SK-N-SH (cell line): ENCODE measurements around the gene YAF2. TPM values are rescaled to one million over a fixed set of nuclear protein-coding genes. Genes with fewer than 3 reads are reported as not detected.

Experiments used
- CTCF ChIA-PET: fragments of 300-600, 350-600 bp; formaldehyde crosslinking; extraction: SDS; loops from one replicate; lab custom pipeline; 2021; lab: Yijun Ruan, JAX
- POLR2A ChIA-PET: fragments of 350-600 bp; sonication (Branson Sonifier 250); formaldehyde crosslinking; extraction: SDS; loops from one replicate; lab custom pipeline; 2020; ENCODE audit warnings: antibody characterized with exemption, inconsistent platforms; lab: Yijun Ruan, JAX
- DNase-seq: peaks from one replicate; pipeline ENCODE4 v3.0.0; 2012
- H2AFZ ChIP-seq: fragments of 200-600 bp; sonication (generic); 2 replicates; pipeline ENCODE4 v1.8.1; 2016; ENCODE audit warnings: antibody characterized with exemption, mild to moderate bottlenecking, low read depth
- H3F3A ChIP-seq: fragments of 200-600 bp; sonication (generic); replicated peaks from 2 replicates; pipeline ENCODE3; 2016; ENCODE audit warnings: antibody characterized with exemption, mild to moderate bottlenecking; ENCODE audit not compliant: insufficient read depth
- H3K27ac ChIP-seq, 2 experiments: fragments of 200-500 bp in 1 of 2; fragments of 200-600 bp in 1 of 2; sonication (Bioruptor generic) in 1 of 2; sonication (generic), shearing (Covaris generic) in 1 of 2; 2 replicates each; pipeline versions ENCODE4 v1.5.1 to v1.6.1; 2014 to 2016; ENCODE audit warnings: low read depth in 2 of 2, inconsistent platforms in 1 of 2, low read length in 1 of 2, mild to moderate bottlenecking in 1 of 2, mixed read lengths in 1 of 2
- H3K27me3 ChIP-seq: fragments of 200-600 bp; sonication (generic), shearing (Covaris generic); 2 replicates; pipeline ENCODE4 v1.6.1; 2016; ENCODE audit warnings: mixed run types; ENCODE audit not compliant: insufficient read depth
- H3K36me3 ChIP-seq, 2 experiments: fragments of 200-500 bp in 1 of 2; fragments of 200-600 bp in 1 of 2; sonication (Bioruptor generic) in 1 of 2; sonication (generic) in 1 of 2; replicated peaks in 1 of 2; 2 replicates each; pipeline versions ENCODE3 to v1.5.1; 2014 to 2016; ENCODE audit warnings: low read length in 1 of 2, mild to moderate bottlenecking in 1 of 2; ENCODE audit not compliant: insufficient read depth in 2 of 2, control insufficient read depth in 1 of 2
- H3K4me1 ChIP-seq, 2 experiments: fragments of 200-500 bp in 1 of 2; fragments of 200-600 bp in 1 of 2; sonication (Bioruptor generic) in 1 of 2; sonication (generic), shearing (Covaris generic) in 1 of 2; 2 replicates each; pipeline versions ENCODE4 v1.5.1 to v1.6.1; 2014 to 2016; ENCODE audit warnings: low read depth in 1 of 2, low read length in 1 of 2, mixed run types in 1 of 2; ENCODE audit not compliant: insufficient read depth in 2 of 2, control insufficient read depth in 1 of 2
- H3K4me2 ChIP-seq: fragments of 200-600 bp; sonication (generic), shearing (Covaris generic); 2 replicates; pipeline ENCODE4 v1.6.1; 2017; ENCODE audit warnings: mixed run types
- H3K4me3 ChIP-seq, 2 experiments: fragments of 200-500 bp in 1 of 2; fragments of 200-600 bp in 1 of 2; sonication (Bioruptor generic) in 1 of 2; sonication (generic), shearing (Covaris generic) in 1 of 2; 2 replicates each; pipeline versions ENCODE4 v1.5.1 to v1.8.1; 2014 to 2016; ENCODE audit warnings: low read depth in 2 of 2, inconsistent platforms in 1 of 2, low read length in 1 of 2, mild to moderate bottlenecking in 1 of 2, mixed read lengths in 1 of 2, moderate library complexity in 1 of 2
- H3K79me2 ChIP-seq: fragments of 200-600 bp; sonication (generic); 2 replicates; pipeline ENCODE4 v1.8.1; 2017; ENCODE audit warnings: mild to moderate bottlenecking; ENCODE audit not compliant: insufficient read depth
- H3K9ac ChIP-seq: fragments of 200-600 bp; sonication (generic); 2 replicates; pipeline ENCODE4 v1.6.1; 2017; ENCODE audit warnings: mixed run types
- H3K9me2 ChIP-seq: fragments of 200-600 bp; sonication (generic); 2 replicates; pipeline ENCODE4 v1.6.1; 2017; ENCODE audit warnings: mixed run types
- H3K9me3 ChIP-seq: fragments of 200-600 bp; sonication (generic); 2 replicates; pipeline ENCODE4 v1.6.1; 2017; ENCODE audit warnings: mixed run types, mild to moderate bottlenecking, moderate library complexity
- H4K20me1 ChIP-seq: fragments of 200-600 bp; sonication (generic); 2 replicates; pipeline ENCODE4 v1.6.1; 2017; ENCODE audit warnings: mild to moderate bottlenecking, mixed run types; ENCODE audit not compliant: insufficient read depth
- CHD2 ChIP-seq: fragments of 150-350 bp; IDR thresholded peaks from 2 replicates; pipeline ENCODE4 v1.6.1; 2018; ENCODE audit warnings: low read length; ENCODE audit not compliant: partially characterized antibody
- EP300 ChIP-seq, 2 experiments: IDR thresholded peaks; 2 replicates each; pipeline versions ENCODE4 v1.4.0 to v1.6.1; 2012; ENCODE audit warnings: borderline replicate concordance in 1 of 2, low read depth in 1 of 2, low read length in 1 of 2
- FOSL2 ChIP-seq: IDR thresholded peaks from 2 replicates; pipeline ENCODE4 v1.4.0; 2012; ENCODE audit warnings: low read depth, mild to moderate bottlenecking, moderate library complexity, borderline replicate concordance
- FOXJ3 ChIP-seq: sonication (generic); formaldehyde crosslinking; IDR thresholded peaks from 2 replicates; pipeline ENCODE4 v1.5.1; 2020; ENCODE audit warnings: mild to moderate bottlenecking, missing genetic modification reagents
- GABPA ChIP-seq: IDR thresholded peaks from 2 replicates; pipeline ENCODE4 v1.4.0; 2012; ENCODE audit warnings: low read depth, mild to moderate bottlenecking
- JUND ChIP-seq: IDR thresholded peaks from 2 replicates; pipeline ENCODE4 v1.4.0; 2012
- MEF2A ChIP-seq: IDR thresholded peaks from 2 replicates; pipeline ENCODE4 v1.4.0; 2012; ENCODE audit warnings: low read depth, borderline replicate concordance
- NFIC ChIP-seq: IDR thresholded peaks from 2 replicates; pipeline ENCODE4 v1.4.0; 2012; ENCODE audit warnings: borderline replicate concordance
- RAD21 ChIP-seq: IDR thresholded peaks from 2 replicates; pipeline ENCODE4 v1.6.1; 2012; ENCODE audit warnings: mild to moderate bottlenecking, low read length
- RCOR1 ChIP-seq: fragments of 150-350 bp; IDR thresholded peaks from 2 replicates; pipeline ENCODE4 v1.6.1; 2017; ENCODE audit warnings: antibody characterized with exemption, low read length
- RFX5 ChIP-seq: IDR thresholded peaks from 2 replicates; pipeline ENCODE4 v1.6.1; 2012; ENCODE audit warnings: mild to moderate bottlenecking, improper control_type of control experiment, low read length
- RXRA ChIP-seq: IDR thresholded peaks from 2 replicates; pipeline ENCODE4 v1.4.0; 2012; ENCODE audit warnings: low read depth, mild to moderate bottlenecking, borderline replicate concordance
- SIN3A ChIP-seq: IDR thresholded peaks from 2 replicates; pipeline ENCODE4 v1.6.1; 2012; ENCODE audit warnings: low read depth, mild to moderate bottlenecking, low read length, moderate library complexity, borderline replicate concordance
- SMC3 ChIP-seq: IDR thresholded peaks from 2 replicates; pipeline ENCODE4 v1.6.1; 2012; ENCODE audit warnings: low read depth, low read length, improper control_type of control experiment
- TEAD4 ChIP-seq: IDR thresholded peaks from 2 replicates; pipeline ENCODE4 v1.4.0; 2012; ENCODE audit warnings: mild to moderate bottlenecking, borderline replicate concordance; ENCODE audit not compliant: insufficient read depth
- YY1 ChIP-seq: IDR thresholded peaks from 2 replicates; pipeline ENCODE4 v1.4.0; 2012; ENCODE audit warnings: low read depth, mild to moderate bottlenecking
- WGBS: methylation state at CpG from one replicate; pipeline ENCODE4 v1.1.6; 2017; ENCODE audit warnings: low lambda C conversion rate; 5-methylcytosine and 5-hydroxymethylcytosine counted together
- polyA plus RNA-seq, 3 experiments: library from polyadenylated mRNA; depleted of rRNA; stranded (reverse); fragments of >200 nt; gene quantifications; 2 replicates each; pipeline ENCODE4 v1.2.3, GENCODE V29; 2012
- TF ChIP-seq, protein P1 (sequence below): IDR thresholded peaks from 2 replicates; pipeline ENCODE4 v1.6.1; 2012; ENCODE audit warnings: mild to moderate bottlenecking, low read depth, low read length, moderate library complexity
- TF ChIP-seq, protein P2 (sequence below): fragments of 200-600 bp; sonication (generic); IDR thresholded peaks from 2 replicates; pipeline ENCODE4 v1.6.1; 2017; ENCODE audit warnings: antibody characterized with exemption, mild to moderate bottlenecking, moderate library complexity
- TF ChIP-seq, protein P3 (sequence below): fragments of 150-350 bp; IDR thresholded peaks from 2 replicates; pipeline ENCODE4 v1.6.1; 2016; ENCODE audit warnings: mild to moderate bottlenecking, low read depth, low read length
- TF ChIP-seq, protein P4 (sequence below): IDR thresholded peaks from 2 replicates; pipeline ENCODE4 v1.4.0; 2012; ENCODE audit warnings: low read depth, borderline replicate concordance

Gene YAF2
- polyA plus RNA-seq, 1 of the 3 experiments (the other 2 are of a cell fraction): 5.3 TPM

DNA sequence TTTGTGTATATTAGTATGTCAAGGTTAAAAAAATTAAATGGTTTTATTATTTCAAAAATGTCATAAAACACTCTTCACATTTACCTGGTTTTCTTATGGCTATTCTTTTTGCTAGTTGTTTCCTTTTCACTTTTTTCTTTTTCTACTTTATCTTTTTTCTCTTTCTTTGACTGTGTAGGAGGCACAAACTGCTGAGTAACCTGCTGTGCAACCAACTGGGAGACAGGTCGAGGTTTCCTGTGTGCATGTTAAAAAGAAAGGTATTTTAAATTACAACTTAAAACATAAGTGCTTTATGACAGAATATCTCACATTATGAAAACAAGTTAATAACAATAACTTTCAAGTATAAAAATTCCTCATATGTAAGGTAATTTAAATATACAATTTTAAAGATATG is 76.5 kb downstream of the YAF2 start (continued):
- no peak for TF ChIP-seq MEF2A

DNA sequence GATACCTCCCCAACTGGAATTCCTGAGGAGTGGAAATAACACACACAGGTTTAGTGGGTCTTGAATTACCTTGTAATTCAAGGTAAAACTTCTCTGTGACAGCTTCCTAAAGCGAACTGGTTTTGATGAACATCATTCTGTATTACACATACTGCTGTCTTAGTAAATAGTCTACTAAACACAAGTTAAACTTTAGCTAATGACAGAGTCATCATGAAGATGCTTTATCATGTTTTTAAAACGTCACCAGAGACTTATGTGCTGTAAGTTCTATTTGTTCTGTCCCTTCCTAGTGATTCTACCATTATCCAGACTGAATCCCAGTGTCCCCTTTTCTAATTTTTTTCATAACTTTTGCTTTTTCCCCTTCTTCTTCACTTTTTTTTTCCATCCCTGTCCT is 81.8 kb downstream of the YAF2 start:
- ChIA-PET CTCF (no interaction called here), POLR2A (no interaction called here)
- Histone ChIP-seq H3K27ac (no peak overlapping the region), H2AFZ (no peak overlapping the region), H3K4me2 (no peak overlapping the region), H4K20me1 (no peaks in the 10 kb centered on the region), H3K9me3 (no peaks in the 10 kb centered on the region), H3K36me3 (peaks cover 28 to 33% of the 10 kb centered on the region in 2 experiments), H3K27me3 (no peaks in the 10 kb centered on the region), H3K4me1 (no peaks in the 10 kb centered on the region), H3F3A (peaks cover 4% of the 10 kb centered on the region), H3K9ac (no peak overlapping the region), H3K79me2 (no peaks in the 10 kb centered on the region), H3K4me3 (no peak overlapping the region), H3K9me2 (no peaks in the 10 kb centered on the region)
- TF ChIP-seq TEAD4 (no peak), EP300 (IDR thresholded peaks at IDR 0.05; ENCODE audit: borderline replicate concordance in 1 of 2, low read depth in 1 of 2, low read length in 1 of 2) (no peak), NFIC (no peak), RAD21 (no peak), FOXJ3 (CRISPR knock-in tag) (no peak), JUND (no peak), RFX5 (no peak), SMC3 (no peak), MEF2A (no peak), SIN3A (no peak), FOSL2 (no peak), CHD2 (no peak), RCOR1 (no peak), GABPA (no peak), YY1 (no peak), RXRA (no peak)
- TF ChIP-seq, protein P1, sequence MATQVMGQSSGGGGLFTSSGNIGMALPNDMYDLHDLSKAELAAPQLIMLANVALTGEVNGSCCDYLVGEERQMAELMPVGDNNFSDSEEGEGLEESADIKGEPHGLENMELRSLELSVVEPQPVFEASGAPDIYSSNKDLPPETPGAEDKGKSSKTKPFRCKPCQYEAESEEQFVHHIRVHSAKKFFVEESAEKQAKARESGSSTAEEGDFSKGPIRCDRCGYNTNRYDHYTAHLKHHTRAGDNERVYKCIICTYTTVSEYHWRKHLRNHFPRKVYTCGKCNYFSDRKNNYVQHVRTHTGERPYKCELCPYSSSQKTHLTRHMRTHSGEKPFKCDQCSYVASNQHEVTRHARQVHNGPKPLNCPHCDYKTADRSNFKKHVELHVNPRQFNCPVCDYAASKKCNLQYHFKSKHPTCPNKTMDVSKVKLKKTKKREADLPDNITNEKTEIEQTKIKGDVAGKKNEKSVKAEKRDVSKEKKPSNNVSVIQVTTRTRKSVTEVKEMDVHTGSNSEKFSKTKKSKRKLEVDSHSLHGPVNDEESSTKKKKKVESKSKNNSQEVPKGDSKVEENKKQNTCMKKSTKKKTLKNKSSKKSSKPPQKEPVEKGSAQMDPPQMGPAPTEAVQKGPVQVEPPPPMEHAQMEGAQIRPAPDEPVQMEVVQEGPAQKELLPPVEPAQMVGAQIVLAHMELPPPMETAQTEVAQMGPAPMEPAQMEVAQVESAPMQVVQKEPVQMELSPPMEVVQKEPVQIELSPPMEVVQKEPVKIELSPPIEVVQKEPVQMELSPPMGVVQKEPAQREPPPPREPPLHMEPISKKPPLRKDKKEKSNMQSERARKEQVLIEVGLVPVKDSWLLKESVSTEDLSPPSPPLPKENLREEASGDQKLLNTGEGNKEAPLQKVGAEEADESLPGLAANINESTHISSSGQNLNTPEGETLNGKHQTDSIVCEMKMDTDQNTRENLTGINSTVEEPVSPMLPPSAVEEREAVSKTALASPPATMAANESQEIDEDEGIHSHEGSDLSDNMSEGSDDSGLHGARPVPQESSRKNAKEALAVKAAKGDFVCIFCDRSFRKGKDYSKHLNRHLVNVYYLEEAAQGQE: no peak
- TF ChIP-seq, protein P2, sequence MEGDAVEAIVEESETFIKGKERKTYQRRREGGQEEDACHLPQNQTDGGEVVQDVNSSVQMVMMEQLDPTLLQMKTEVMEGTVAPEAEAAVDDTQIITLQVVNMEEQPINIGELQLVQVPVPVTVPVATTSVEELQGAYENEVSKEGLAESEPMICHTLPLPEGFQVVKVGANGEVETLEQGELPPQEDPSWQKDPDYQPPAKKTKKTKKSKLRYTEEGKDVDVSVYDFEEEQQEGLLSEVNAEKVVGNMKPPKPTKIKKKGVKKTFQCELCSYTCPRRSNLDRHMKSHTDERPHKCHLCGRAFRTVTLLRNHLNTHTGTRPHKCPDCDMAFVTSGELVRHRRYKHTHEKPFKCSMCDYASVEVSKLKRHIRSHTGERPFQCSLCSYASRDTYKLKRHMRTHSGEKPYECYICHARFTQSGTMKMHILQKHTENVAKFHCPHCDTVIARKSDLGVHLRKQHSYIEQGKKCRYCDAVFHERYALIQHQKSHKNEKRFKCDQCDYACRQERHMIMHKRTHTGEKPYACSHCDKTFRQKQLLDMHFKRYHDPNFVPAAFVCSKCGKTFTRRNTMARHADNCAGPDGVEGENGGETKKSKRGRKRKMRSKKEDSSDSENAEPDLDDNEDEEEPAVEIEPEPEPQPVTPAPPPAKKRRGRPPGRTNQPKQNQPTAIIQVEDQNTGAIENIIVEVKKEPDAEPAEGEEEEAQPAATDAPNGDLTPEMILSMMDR: no peak
- TF ChIP-seq, protein P3, sequence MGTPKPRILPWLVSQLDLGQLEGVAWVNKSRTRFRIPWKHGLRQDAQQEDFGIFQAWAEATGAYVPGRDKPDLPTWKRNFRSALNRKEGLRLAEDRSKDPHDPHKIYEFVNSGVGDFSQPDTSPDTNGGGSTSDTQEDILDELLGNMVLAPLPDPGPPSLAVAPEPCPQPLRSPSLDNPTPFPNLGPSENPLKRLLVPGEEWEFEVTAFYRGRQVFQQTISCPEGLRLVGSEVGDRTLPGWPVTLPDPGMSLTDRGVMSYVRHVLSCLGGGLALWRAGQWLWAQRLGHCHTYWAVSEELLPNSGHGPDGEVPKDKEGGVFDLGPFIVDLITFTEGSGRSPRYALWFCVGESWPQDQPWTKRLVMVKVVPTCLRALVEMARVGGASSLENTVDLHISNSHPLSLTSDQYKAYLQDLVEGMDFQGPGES: no peak
- TF ChIP-seq, protein P4, sequence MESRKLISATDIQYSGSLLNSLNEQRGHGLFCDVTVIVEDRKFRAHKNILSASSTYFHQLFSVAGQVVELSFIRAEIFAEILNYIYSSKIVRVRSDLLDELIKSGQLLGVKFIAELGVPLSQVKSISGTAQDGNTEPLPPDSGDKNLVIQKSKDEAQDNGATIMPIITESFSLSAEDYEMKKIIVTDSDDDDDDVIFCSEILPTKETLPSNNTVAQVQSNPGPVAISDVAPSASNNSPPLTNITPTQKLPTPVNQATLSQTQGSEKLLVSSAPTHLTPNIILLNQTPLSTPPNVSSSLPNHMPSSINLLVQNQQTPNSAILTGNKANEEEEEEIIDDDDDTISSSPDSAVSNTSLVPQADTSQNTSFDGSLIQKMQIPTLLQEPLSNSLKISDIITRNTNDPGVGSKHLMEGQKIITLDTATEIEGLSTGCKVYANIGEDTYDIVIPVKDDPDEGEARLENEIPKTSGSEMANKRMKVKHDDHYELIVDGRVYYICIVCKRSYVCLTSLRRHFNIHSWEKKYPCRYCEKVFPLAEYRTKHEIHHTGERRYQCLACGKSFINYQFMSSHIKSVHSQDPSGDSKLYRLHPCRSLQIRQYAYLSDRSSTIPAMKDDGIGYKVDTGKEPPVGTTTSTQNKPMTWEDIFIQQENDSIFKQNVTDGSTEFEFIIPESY: no peak
- 66% methylated on average over 2 of the region's 2 CpGs for WGBS
- DNase-seq: no peak
